ENCODE results near the gene PARD6A.
A peak's percentile ranks its signal among the peaks of the same experiment; 100 is the strongest.

The PARD6A gene

DNA sequence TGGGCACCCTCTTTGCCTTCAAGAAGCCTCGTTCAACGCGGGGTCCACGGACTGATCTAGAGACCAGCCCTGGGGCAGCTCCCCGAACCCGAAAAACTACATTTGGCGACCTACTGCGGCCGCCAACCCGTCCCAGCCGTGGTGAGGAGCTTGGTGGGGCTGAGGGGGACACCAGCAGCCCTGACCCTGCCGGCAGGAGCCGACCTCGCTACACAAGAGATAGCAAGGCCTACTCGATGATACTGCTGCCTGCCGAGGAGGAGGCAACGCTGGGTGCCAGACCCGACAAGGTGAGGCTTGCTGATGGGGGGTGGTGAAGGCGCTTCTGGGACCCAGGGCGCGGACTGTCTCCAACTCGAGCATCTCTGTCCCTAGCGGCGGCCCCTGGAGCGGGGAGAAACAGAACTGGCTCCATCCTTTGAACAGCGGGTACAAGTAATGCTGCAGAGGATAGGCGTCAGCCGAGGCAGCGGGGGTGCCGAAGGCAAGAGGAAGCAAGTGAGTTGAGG is 6.3 kb upstream of the PARD6A start:
- DNase-seq: no peak

DNA sequence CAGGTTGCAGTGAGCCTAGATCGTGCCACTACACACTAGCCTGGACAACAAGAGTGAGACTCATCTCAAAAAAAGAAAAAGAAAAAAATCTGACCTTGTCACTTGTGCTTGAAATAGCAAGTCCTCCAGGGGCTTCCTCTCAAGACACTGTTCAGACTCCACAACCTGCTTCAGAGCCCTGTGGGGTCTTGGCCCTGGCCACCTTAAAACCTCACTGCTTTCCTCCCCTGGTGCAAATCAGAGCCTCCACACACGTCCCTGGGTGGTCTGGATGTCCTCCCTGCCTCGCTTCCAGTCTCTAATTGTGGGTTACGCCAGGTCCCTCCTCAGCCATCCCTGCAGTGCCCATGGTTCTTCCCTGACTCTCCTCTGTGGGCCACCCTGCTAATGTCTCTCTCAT is 5.4 kb upstream of the PARD6A start:
- no peak for DNase-seq

DNA sequence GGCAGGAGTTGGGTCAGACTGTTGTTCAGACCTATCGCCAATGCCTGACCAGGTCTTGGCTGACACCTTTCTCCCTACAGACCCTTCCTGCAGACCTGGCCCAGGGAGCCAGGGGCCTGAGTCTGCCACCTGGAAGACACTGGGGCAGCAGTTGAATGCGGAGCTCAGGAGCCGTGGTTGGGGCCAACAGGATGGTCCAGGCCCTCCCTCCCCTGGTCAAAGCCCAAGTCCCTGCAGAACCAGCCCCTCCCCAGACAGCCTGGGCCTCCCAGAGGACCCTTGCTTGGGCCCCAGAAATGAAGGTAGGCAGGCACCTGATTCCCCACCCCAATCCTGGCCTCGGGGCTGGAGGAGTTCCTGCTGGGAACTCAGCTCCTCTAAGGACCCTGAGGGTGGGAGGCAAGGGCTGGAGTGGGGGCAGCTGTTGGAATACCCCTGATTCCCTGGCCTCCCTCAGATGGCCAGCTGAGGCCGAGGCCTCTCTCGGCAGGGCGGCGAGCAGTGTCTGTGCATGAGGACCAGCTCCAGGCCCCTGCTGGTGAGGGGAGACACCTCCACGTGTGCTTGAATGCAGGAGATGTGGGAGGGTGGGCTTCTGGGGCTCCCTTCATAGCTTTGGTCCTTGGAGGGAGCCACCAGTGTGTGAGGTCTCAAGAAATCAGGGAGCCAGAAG is 4.3 kb upstream of the PARD6A start:
- no peak for DNase-seq

DNA sequence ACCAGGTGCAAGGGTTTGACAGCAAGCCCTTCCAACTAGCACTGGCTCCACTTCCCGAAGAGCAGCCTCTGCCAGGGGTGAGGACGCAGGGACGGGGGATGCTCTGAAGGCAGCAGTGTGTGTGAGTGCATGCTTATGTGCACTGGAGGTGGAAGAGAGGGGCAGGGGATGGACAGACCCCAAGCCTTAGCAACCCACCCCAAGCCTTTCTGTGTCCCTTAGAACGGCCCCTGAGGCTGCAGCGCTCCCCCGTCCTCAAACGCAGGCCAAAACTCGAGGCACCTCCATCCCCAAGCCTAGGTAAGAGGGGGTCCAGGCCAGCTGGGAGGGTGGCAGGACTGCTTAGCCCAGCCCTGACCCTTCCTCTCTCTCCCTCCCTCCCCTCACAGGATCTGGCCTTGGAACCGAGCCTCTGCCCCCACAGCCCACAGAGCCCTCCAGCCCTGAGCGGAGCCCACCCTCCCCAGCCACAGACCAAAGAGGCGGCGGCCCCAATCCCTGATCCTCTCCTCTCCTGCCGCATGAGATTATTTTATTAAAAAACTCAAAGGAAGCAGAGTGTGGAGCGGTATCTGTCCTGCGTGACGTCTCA is 3.6 kb upstream of the PARD6A start:
- no peak for DNase-seq

DNA sequence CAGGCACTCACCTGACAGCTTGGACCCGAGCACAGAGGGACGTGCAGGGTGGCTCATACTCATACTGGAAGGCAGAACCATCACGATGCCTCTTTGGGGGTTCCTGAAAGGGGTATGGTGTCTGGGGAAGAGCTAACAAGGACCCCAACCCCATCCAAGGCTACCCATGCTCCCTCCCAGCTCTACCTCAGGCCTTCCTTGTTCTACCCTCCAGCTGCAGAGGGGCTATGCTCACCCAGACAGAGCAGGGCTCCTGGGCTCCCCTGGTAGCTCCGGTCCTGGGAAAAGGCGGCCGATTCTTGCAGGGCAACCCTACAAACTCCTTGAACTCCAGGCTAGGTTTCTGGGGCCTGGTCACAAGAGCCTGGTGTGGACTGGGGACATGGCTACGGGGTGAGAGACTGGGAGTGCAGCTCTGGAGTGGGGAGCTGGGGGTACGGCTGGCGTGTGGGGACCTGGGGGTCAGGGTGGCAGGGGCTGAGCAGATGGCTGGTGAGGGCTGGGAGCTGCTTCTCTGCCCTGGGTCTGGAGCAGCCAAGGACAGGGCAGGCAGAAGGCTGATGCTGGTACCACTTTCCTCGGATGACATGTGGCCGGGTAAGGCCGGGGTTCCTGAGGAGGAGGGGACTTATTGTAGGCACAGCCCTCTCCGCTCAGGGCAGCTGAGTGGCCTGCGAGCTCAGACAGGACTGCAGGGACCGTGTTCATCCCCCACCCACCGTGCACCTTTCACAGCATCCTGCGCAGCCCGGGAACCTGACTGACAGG is 2.8 kb upstream of the PARD6A start:
- DNase-seq: no peak

DNA sequence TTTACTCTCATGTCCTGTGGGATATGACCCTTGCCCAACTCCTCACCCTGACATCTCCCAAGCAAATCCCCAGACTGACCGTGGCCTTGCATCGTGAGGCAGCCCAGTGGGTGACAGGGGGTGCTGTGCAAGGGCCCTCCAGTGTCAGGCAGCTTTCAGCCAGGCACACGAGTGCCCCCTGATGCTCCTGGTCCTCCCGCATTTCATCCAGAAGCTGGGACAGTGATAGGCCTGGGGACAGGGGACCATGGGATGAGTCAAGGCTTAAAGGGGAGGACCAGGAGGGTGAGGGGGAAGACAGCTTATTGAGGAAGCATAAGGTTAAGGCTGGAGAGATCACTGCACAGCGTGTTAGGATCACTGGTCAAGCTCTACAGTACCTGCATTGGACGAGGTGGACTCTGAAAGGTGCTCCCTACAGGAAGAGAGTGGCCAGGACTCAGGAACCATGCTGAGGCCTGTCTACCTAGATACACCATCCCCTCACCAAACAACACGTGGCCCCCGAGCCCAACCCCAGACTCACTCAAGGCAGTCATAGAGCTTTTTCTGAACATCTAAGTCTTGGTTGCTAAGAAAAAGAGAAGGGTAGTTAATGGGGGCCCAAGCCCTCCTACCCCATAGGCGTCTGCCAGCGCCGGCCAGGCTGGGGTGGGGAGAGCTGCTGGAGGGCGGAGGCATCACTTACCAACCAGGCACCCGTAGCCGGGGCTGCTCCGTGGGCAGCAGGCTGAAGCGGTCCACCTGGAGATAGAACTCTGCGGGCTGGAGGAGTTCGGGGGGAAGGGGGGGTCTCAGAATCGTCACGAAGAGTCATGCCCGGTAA is 1.7 kb upstream of the PARD6A start:
- DNase-seq: no peak

DNA sequence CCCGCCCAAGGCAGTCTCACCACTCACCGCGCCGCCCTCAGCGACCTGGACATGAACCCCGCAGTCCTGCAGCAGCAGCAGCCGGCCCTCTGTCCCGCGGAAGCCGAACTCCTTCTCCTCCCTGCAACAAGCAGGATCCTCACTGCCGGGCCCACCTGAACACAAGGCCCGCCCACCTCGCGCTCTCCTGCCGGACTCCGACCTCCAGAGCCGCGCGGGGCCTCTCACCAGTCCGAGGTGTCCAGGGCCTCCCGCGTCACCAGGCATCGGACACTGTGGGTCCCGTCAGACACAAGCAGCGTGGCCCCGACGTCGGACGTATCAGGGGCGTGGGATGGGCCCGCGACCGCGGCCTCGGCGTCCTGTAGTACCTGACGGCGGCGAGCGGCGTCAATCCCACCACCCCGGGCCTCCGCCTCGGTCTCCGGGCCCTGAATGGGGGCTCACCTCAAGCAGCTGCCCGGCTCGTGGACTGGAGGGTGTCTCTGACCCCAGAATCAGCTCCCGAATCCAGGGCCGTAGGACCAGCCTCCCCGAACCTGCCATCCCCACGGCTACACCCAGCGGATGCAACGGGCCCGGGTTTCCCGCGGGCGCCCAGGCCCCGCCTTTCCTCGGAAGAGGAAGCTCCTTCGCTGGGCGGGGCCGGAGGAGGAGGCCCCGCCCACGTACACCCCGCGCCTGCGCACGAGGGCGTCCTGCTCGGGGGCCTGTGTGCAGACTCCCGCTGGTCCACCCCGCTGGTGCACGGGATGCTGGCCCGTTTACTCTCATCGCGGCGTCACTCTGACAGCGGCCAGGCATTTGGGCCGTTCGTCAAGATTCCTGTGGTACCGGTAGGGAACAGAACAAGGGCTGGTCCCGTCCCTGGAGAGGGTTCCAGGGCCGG is 841 bp upstream of the PARD6A start, which contains the start of gene ACD:
ACD (minus strand) TSS at position 586 of the 889 bp plus-strand sequence; CDS start at position 546, 40 bp downstream.
- peak; percentile 87 to 94 (median 89) for DNase-seq

DNA sequence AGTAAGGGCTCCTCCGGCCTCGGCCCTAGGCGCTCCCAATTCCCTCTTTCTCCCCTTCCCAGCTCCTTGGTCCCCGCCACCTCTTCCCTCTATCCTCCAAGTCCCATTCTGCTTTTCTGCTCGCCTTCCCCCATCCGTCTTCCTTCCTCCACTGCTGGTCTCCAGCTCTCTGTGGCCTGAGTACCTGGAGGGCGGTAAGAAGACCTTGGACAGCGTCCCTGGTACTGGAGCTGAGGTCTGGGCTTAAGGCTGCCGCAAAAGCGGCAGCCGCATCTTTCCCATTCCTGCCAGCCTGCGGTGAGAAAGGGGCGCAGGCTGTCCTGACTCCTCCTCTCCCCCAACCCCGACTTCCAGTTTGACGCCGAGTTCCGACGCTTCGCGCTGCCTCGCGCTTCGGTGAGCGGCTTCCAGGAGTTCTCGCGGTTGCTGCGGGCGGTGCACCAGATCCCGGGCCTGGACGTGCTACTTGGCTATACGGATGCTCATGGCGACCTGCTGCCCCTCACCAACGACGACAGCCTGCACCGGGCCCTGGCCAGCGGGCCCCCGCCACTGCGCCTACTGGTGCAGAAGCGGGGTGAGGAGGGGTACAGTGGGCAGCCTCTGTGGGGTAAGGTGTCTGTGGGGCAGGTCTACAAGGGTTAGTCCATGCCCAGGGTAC is 471 bp downstream of the PARD6A start:
- DNase-seq: peak in 2 of 3 experiments; percentile 77 to 81

DNA sequence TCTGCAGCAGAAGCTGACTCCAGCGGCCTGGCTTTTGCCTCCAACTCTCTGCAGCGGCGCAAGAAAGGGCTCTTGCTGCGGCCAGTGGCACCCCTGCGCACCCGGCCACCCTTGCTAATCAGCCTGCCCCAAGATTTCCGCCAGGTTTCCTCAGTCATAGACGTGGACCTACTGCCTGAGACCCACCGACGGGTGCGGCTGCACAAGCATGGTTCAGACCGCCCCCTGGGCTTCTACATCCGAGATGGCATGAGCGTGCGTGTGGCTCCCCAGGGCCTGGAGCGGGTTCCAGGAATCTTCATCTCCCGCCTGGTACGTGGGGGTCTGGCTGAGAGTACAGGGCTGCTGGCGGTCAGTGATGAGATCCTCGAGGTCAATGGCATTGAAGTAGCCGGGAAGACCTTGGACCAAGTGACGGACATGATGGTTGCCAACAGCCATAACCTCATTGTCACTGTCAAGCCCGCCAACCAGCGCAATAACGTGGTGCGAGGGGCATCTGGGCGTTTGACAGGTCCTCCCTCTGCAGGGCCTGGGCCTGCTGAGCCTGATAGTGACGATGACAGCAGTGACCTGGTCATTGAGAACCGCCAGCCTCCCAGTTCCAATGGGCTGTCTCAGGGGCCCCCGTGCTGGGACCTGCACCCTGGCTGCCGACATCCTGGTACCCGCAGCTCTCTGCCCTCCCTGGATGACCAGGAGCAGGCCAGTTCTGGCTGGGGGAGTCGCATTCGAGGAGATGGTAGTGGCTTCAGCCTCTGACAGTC is 1.3 kb downstream of the PARD6A start:
- DNase-seq: no peak

DNA sequence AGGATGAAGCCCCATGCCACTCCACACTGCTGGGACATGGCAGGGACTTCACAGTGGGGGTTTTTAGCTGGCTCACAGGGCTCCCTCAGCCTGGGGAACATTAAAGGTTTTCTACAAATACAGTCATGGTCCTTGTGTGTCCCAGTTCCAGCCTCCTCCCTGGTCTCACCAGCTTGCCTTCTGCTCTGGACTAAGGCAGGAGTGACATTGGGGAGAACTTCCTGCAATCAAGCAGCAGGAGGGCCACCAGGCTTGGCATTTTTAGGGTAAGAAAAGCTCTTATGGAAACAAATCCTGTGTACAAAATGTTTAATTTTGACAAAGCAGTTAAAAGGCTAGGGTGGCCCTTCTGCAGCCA is 1.9 kb downstream of the PARD6A start:
- no peak for DNase-seq

DNA sequence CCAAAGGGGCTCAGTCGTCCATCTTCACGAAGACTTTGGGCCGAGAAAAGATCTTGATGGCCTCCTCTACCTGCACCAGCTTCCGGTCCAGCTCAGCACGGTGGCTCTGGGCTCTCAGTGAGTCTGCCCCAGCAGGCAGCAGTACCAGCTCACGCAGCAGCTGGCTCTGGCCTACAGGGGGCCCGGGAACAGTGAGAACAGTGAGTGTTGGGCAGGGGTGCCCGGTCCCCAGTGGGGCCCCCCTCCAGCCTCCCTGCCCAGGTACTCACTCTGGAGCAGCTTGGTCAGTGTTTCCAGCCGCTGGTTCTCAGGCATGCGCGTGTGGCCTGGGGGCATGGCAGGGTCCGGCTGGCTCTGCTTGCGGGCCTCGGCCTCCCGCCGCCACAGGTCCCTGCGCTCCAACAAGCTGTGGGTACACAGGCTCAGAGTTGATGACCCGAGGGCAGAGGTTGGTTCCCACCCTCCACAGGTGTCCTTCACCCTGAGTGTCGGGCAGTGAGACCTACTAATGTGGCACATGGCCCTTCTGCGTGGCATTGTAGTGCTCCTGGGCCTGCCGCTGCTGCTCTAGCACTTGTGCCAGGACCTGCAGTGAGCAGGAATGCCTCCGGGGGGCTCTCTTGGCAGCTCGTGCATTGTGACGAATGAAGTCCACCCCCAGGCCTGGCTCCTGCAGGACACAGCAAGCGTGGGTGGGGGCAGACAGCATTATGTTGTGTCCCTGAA is 2.6 kb downstream of the PARD6A start:
- DNase-seq: peak in 1 of 3 experiments; percentile 2

DNA sequence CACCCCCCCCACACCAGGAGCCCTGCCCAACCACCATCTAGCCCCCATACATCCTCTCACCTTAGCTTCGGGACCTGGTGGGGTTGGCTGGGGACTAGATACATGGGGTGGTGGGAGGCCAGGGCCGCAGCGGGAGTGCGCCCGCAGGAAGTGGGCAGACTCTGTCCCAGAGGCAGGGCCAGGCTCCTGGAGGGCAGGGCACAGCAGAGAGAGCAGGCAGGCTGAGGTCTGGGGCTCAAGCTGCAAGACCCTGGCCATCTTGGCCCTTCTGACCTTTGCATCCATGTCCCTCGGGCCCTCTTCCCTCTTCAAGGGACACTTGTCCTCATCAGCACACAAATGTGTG is 3.1 kb downstream of the PARD6A start:
- DNase-seq: no peak

DNA sequence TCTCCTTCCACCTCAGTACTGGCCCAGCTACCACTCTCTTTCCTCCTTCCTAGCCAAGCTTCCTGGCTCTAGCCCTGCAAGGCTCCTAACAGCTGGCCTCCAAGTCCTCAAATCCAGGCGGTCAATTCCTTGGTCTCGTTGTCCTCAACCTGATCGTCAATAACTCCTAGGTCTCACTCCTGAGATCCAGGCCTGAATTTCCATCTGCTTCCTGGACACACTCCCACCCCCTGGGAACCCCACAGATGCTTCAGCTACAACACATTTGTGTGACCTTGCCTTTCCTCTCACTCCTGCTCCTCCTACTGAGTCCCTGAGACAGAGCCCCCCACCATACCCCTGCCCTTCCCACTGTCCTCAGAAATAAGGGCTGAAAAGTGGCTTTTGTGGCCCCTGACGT is 3.5 kb downstream of the PARD6A start:
- no peak for DNase-seq

DNA sequence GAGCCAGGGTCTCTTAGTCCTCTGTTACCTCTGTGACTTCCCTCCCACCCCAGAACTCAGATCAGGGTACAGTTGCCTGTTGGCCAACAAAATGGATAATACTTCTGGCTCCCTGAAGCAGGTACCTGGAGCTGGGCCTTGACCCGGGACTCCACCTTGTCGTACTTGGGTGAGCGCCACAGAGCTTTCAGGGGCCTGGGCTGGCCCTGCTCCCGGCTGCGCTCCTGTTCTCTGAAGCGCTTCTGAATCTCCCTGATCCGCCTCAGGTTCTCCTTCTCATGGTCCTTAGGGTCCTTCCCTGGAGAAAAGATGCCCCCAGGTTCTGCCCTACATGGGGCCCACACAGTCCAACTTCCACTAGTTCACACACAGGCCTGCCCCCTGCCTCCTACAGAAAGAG is 4.1 kb downstream of the PARD6A start:
- DNase-seq: no peak

DNA sequence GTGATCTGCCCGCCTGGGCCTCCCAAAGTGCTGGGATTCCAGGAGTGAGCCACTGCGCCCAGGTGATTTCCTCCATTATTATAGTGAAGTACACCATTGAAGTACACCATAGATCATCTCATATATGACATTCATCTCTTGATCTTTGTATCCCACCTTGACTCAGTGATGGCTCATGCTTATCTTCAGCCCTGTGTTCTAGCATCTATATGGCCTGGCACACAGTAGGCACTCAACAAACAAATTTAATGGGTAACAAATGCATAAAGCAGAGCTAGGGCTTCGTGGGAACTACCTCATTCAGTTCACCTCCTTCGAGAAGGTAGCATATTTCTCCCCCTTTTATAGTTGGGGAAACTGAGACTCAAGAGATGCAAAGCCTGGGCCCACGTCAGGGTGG is 4.8 kb downstream of the PARD6A start:
- no peak for DNase-seq

DNA sequence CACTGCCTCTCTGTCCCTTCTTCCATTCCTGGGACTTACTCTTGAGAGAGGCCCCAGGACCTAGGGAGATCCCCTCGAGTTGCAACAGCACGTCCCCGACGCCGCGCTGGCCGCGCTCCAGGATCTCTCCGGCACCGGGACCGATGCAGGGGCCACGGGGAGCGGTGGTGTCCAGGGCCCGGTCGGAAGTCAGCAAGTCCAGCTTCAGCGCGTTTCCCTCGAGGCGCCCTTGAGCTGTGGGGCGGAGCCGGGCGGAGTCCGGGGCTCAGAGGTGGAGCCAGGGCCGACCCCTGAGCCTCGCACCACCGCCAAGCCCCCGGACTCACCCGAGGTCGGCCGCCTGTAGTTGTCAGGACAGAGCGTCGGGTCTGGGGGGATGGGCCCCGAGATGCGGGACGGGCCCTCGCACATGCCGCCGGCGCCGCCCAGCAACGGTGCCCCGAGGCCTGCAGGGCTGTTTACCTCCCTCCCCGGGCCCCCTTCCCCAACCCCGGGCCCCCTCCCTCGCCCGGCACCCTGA is 5.3 kb downstream of the PARD6A start:
- peak in 2 of 3 experiments; percentile 61 to 78 for DNase-seq

DNA sequence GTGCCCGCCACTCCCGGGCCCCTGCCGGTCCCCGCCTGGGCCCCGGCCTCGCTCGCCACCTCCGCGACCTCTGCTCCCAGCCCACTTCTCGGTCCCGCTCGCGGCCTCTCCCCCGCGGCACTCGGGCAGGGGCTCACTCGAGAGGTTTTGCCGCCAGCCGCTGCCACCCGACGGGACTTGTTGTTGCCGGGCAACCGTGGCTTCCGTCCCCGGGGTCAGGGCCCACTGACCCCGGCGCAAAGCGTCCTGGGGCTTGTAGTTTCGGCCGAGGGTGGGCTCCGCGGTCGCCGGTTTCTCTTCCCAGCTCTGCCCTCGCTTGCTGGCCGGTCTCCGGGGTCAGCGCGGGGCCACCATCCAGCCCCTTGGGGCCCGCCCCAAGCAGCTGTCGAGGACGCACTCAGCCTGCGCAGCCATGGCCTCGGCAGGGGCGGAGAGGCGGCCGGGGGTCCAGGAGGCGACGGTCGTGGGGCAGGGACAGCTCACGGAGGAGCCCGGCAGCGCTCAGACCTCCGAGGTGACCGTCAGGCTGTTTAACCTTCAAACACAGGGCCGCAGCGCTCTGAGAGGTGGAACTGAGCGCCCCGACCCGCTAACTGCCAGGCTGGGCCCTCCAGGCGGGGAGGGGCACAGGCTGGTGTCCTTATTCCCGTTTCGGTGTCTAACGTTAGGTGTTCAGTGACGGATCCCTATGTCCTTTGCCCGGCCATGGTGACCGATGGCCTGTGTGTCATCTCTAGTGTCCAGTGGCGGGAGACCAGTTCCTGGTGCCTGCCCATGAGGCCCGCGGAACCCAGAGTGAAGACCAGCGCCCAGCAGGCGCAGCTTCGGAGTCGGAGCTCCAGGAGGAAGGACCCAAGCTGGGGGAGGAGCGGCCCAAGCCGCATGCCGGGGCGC is 6.0 kb downstream of the PARD6A start, which contains the start of the genes C16orf86 and ENKD1:
C16orf86 (plus strand) TSS at position 256 of the 894 bp plus-strand sequence; CDS start at position 413, 157 bp downstream.
ENKD1 (minus strand) TSS at position 192 of the 894 bp plus-strand sequence. CDS start 308 bp downstream, outside the sequence.
- DNase-seq: peak; percentile 64 to 86 (median 81)

DNA sequence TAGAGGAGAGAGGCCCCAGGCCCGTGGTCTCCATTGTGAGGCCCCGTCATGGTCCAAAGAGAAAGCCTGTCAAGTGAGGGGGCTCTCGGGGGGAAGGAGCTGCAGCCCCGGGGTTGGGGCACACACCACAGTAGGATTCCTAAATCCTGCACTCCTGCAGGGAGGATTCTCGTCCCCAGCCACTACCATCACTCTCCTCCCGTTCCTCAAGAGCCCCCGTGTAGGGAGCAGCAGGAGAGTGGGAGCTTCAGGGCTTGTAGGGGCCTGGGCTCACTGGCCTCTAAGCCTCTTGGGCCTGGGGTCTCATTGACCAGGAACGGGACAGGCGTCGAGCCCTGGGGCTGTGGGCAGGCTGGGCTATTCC is 6.7 kb downstream of the PARD6A start:
- no peak for DNase-seq

Measured in NCI-H1417 (cell line).